Lung (tissue), 12 donors: ENCODE data around the gene HAX1. TPM values are rescaled to one million over a fixed set of nuclear protein-coding genes. Genes with fewer than 3 reads are reported as not detected.

Source experiments
- ATAC-seq: fragments of 200-7000 bp; cut with Tn5 transposase; one replicate; pipeline ENCODE4 v1.9.1; 2020; ENCODE audit warnings: moderate number of reproducible peaks; ENCODE audit not compliant: insufficient read depth, low FRiP score
- DNase-seq, 3 donors: peaks; one replicate each; pipeline ENCODE4 v3.0.0-alpha.2; 2013 to 2017
- H3K27ac ChIP-seq, 2 donors: one replicate each; pipeline ENCODE4 v1.5.1; 2013; ENCODE audit warnings: mild to moderate bottlenecking in 2 of 2, moderate library complexity in 2 of 2, control low read depth in 1 of 2, inconsistent platforms in 1 of 2, low read depth in 1 of 2, low read length in 1 of 2
- H3K27me3 ChIP-seq, 3 donors: one replicate each; pipeline ENCODE4 v1.5.1; 2013; ENCODE audit warnings: low read length in 2 of 3; ENCODE audit not compliant: control insufficient read depth in 3 of 3, insufficient read depth in 3 of 3
- H3K36me3 ChIP-seq, 4 donors: one replicate each; pipeline ENCODE4 v1.5.1; 2013; ENCODE audit warnings: low read length in 4 of 4, mild to moderate bottlenecking in 1 of 4, moderate library complexity in 1 of 4; ENCODE audit not compliant: control insufficient read depth in 4 of 4, insufficient read depth in 4 of 4
- H3K4me1 ChIP-seq, 5 donors: one replicate each; pipeline ENCODE4 v1.5.1; 2013; ENCODE audit warnings: low read length in 5 of 5, mild to moderate bottlenecking in 2 of 5, moderate library complexity in 1 of 5; ENCODE audit not compliant: control insufficient read depth in 5 of 5, insufficient read depth in 5 of 5
- H3K4me3 ChIP-seq: one replicate; pipeline ENCODE4 v1.5.1; 2013; ENCODE audit warnings: mild to moderate bottlenecking, control low read depth, moderate library complexity
- H3K9ac ChIP-seq, 2 donors: one replicate each; pipeline ENCODE4 v1.5.1; 2013; ENCODE audit warnings: low read length in 2 of 2, control low read depth in 1 of 2; ENCODE audit not compliant: insufficient read depth in 1 of 2
- H3K9me3 ChIP-seq, 4 donors: one replicate each; pipeline ENCODE4 v1.5.1; 2013; ENCODE audit warnings: low read length in 3 of 4, mild to moderate bottlenecking in 1 of 4, moderate library complexity in 1 of 4; ENCODE audit not compliant: control insufficient read depth in 4 of 4, insufficient read depth in 3 of 4
- CTCF ChIP-seq: IDR thresholded peaks from 2 replicates; pipeline ENCODE4 v1.5.1; 2012; ENCODE audit warnings: mild to moderate bottlenecking; ENCODE audit errors: control extremely low read depth, extremely low read depth
- WGBS, 2 donors: extraction: QIAGEN DNeasy Blood & Tissue Kit; methylation state at CpG; one replicate each; pipeline ENCODE4 v1.1.7; 2013; 5-methylcytosine and 5-hydroxymethylcytosine counted together
- polyA plus RNA-seq, 2 donors: library from polyadenylated mRNA; stranded (reverse); fragments of 200-250 nt; gene quantifications; one replicate each; pipeline ENCODE4 v1.2.1, GENCODE V29; 2013
- total RNA-seq, 2 donors: library from RNA; depleted of rRNA in 1 of 2; stranded (reverse); fragments of >200 nt in 1 of 2; gene quantifications; one replicate each; pipeline ENCODE4 v1.2.1, GENCODE V29; 2014 to 2021
- donor health status: control.
- donor health status: control.
- donor health status: Bipolar disorder and iron deficiency.
- donor health status: healthy.
- donor health status: DM: yes; HTN: yes; CAD: no.

The HAX1 gene
- total and polyA plus RNA-seq, 4 donors: 42.7 to 168 (median 89.5) TPM

DNA sequence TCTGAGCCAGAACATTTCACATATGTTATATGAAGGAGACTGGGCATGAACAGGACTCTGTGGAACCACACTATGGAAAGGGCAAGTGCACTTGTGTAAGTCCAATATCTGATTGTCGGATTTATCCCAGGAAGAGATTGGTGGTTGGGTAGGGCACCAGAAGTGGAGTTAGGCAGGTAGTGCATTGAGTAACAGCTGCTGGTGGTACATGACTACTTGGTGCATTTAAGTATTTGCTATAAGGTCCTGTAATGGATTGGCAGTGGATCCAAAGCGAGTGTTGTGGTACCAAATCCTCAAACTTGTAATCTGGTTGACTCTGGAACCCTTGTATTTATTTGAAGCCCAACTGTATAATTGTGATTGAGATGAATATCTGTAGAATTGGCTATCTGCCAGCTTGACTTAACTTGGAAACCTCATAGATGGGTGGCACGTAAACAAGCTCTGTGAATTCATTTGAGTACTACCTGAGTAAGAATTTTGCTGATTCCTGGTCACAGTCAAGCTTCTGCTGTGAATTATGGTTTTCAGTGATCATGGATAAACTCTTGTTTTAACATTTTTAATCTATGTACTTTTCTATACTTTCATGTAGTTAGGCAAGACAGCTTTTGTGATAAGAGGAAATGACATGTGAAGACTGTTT, 30.6 kb upstream of the HAX1 start:
- Histone ChIP-seq H3K4me3 (no peak overlapping the region), H3K4me1 (no peaks in the 10 kb centered on the region), H3K9me3 (no peaks in the 10 kb centered on the region), H3K9ac (no peak overlapping the region), H3K27ac (no peak overlapping the region), H3K36me3 (peaks cover 35 to 72% (median 51%) of the 10 kb centered on the region in 4 donors), H3K27me3 (no peaks in the 10 kb centered on the region)
- DNase-seq (no peak), ATAC-seq (no peak)
- no peak for TF ChIP-seq CTCF
- WGBS, 2 donors: 85 to 89% methylated on average over 3 of the region's 3 CpGs

DNA sequence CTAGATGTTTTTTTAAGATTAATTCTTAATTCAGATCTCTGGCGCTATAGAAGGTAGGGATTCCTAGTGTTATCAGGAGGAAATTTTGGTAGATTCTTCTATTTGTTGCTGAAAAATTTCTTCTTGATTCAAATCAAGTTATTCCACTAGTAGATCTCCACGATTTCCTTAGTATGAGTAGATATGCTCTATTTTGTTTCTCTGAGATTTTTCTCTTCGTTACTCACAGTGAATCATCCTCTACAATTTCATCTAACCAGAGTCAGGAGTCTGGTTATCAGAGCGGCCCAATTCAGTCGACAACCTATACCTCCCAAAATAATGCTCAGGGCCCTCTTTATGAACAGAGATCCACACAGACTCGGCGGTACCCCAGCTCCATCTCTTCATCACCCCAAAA, 18.8 kb upstream of the HAX1 start:
- Histone ChIP-seq H3K4me3 (no peak overlapping the region), H3K27me3 (no peaks in the 10 kb centered on the region), H3K36me3 (peaks cover 55 to 75% (median 68%) of the 10 kb centered on the region in 4 donors), H3K4me1 (no peaks in the 10 kb centered on the region), H3K27ac (no peak overlapping the region), H3K9me3 (no peaks in the 10 kb centered on the region), H3K9ac (no peak overlapping the region)
- DNase-seq (no peak), ATAC-seq (no peak)
- TF ChIP-seq CTCF: no peak
- WGBS, 2 donors: 97 to 98% methylated on average over 7 of the region's 7 CpGs

DNA sequence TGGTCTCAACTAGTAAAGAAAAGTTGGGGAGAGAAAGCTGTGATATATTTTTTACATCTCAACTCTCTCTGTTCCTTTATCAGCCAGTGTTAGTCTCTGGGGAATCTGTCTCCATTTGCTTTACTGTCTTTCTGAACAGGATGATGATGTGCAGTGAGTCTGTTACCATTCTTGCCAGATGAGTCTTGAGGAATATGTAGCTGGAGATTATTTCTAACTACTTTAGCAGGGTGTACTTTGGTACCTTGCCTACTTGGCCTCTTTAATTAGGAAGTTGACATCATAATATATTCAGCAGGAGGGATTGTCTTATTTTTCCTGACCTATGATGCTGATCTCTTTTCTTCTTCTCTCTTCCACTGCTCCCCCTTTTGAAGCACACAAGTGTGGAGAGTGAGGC, 15.7 kb upstream of the HAX1 start:
- no peak overlapping the region for H3K27ac ChIP-seq
- no peak overlapping the region for H3K4me3 ChIP-seq
- DNase-seq (no peak), ATAC-seq (no peak)
- H3K36me3 ChIP-seq: peaks cover 56 to 75% (median 72%) of the 10 kb centered on the region in 4 donors
- no peaks in the 10 kb centered on the region for H3K4me1 ChIP-seq
- no peaks in the 10 kb centered on the region for H3K27me3 ChIP-seq
- no peak for TF ChIP-seq CTCF
- no peak overlapping the region for H3K9ac ChIP-seq
- H3K9me3 ChIP-seq: no peaks in the 10 kb centered on the region

GRCh38 chr1:154258784-154259183, 13.6 kb upstream of the HAX1 start:
- DNase-seq: no peak
- no peaks in the 10 kb centered on the region for H3K9me3 ChIP-seq
- ATAC-seq: no peak
- no peak overlapping the region for H3K4me3 ChIP-seq
- no peaks in the 10 kb centered on the region for H3K4me1 ChIP-seq
- H3K27ac ChIP-seq: no peak overlapping the region
- H3K36me3 ChIP-seq: peaks cover 67 to 86% (median 78%) of the 10 kb centered on the region in 4 donors
- H3K9ac ChIP-seq: no peak overlapping the region
- TF ChIP-seq CTCF: no peak
- no peaks in the 10 kb centered on the region for H3K27me3 ChIP-seq
- WGBS, 2 donors: 94 to 96% methylated on average over 2 of the region's 2 CpGs
